ENCODE measurements around the gene PLEKHG4. TPM values are rescaled to one million over a fixed set of nuclear protein-coding genes. Genes with fewer than 3 reads are reported as not detected.
A peak's percentile ranks its signal among the peaks of the same experiment; 100 is the strongest.

The PLEKHG4 gene
- total and polyA plus RNA-seq, 10 of the 15 experiments (the other 5 are each of a cell fraction or from before 2014, with no cell fraction given) = 0.14 to 2.6 (median 0.99) TPM

GRCh38 chr16:67311607-67312488 lies 32.5 kb downstream of the PLEKHG4 start (continued):
- peak in 1 of 2 experiments; percentile 83; a peak in 1 of 4 replicates for TF ChIP-seq CEBPB (IDR thresholded peaks at IDR 0.05; ENCODE audit: borderline replicate concordance in 1 of 2, low read depth in 2 of 2, low read length in 2 of 2)
- TF ChIP-seq JUNB (IDR thresholded peaks at IDR 0.05) = peak; percentile 99
- TF ChIP-seq NFYA (IDR thresholded peaks at IDR 0.05; ENCODE audit: borderline replicate concordance, low read depth, low read length) = no peak
- TF ChIP-seq, protein P1, sequence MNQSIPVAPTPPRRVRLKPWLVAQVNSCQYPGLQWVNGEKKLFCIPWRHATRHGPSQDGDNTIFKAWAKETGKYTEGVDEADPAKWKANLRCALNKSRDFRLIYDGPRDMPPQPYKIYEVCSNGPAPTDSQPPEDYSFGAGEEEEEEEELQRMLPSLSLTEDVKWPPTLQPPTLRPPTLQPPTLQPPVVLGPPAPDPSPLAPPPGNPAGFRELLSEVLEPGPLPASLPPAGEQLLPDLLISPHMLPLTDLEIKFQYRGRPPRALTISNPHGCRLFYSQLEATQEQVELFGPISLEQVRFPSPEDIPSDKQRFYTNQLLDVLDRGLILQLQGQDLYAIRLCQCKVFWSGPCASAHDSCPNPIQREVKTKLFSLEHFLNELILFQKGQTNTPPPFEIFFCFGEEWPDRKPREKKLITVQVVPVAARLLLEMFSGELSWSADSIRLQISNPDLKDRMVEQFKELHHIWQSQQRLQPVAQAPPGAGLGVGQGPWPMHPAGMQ (IDR thresholded peaks at IDR 0.05; ENCODE audit: borderline replicate concordance) = no peak; the same call in 1 of the 2 replicates
- TF ChIP-seq IKZF2 (IDR thresholded peaks at IDR 0.05) = peak; percentile 99
- TF ChIP-seq SMAD1 (IDR thresholded peaks at IDR 0.05; ENCODE audit: low read depth, partially characterized antibody) = peak; percentile 16
- no peak for TF ChIP-seq TAF1 (IDR thresholded peaks at IDR 0.05; ENCODE audit: borderline replicate concordance, low read depth, low read length)
- no peak for TF ChIP-seq RAD21 (IDR thresholded peaks at IDR 0.05; ENCODE audit: insufficient read depth, low read depth, low read length)
- peak; percentile 88; the same call in 1 of the 2 replicates for TF ChIP-seq FOXM1 (IDR thresholded peaks at IDR 0.05; ENCODE audit: low read depth, low read length)
- TF ChIP-seq SUZ12 (IDR thresholded peaks at IDR 0.05; ENCODE audit: unreplicated experiment) = no peak
- no peak for TF ChIP-seq CBX5 (IDR thresholded peaks at IDR 0.05; ENCODE audit: low read depth)
- TF ChIP-seq PAX5 (IDR thresholded peaks at IDR 0.05; ENCODE audit: borderline replicate concordance, low read depth, low read length) = peak; percentile 81
- TF ChIP-seq ZNF24 (IDR thresholded peaks at IDR 0.05) = no peak
- TF ChIP-seq MTA2 (IDR thresholded peaks at IDR 0.05; ENCODE audit: low read depth) = peak; percentile 87
- TF ChIP-seq GATAD2B (conservative IDR thresholded peaks at IDR 0.05; ENCODE audit: low read depth) = no peak; the same call in 1 of the 2 replicates
- TF ChIP-seq, protein P2, sequence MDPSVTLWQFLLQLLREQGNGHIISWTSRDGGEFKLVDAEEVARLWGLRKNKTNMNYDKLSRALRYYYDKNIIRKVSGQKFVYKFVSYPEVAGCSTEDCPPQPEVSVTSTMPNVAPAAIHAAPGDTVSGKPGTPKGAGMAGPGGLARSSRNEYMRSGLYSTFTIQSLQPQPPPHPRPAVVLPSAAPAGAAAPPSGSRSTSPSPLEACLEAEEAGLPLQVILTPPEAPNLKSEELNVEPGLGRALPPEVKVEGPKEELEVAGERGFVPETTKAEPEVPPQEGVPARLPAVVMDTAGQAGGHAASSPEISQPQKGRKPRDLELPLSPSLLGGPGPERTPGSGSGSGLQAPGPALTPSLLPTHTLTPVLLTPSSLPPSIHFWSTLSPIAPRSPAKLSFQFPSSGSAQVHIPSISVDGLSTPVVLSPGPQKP (IDR thresholded peaks at IDR 0.05; ENCODE audit: low read depth, low read length) = no peak
- no peak for TF ChIP-seq POLR2AphosphoS5 (IDR thresholded peaks at IDR 0.05; ENCODE audit: low read length)
- no peak for TF ChIP-seq LARP7 (IDR thresholded peaks at IDR 0.05)
- TF ChIP-seq NRF1 (conservative IDR thresholded peaks at IDR 0.05; ENCODE audit: low read depth, low read length) = no peak
- TF ChIP-seq WRNIP1 (IDR thresholded peaks at IDR 0.05; ENCODE audit: borderline replicate concordance, low read depth, low read length) = no peak
- no peak for TF ChIP-seq MEF2A (IDR thresholded peaks at IDR 0.05; ENCODE audit: insufficient read depth, low read depth, low read length)
- no peak for TF ChIP-seq TCF12 (IDR thresholded peaks at IDR 0.05; ENCODE audit: low read depth, low read length)
- peak; percentile 80; the same call in 1 of the 2 replicates for TF ChIP-seq HDGF (IDR thresholded peaks at IDR 0.05)
- TF ChIP-seq, protein P3, sequence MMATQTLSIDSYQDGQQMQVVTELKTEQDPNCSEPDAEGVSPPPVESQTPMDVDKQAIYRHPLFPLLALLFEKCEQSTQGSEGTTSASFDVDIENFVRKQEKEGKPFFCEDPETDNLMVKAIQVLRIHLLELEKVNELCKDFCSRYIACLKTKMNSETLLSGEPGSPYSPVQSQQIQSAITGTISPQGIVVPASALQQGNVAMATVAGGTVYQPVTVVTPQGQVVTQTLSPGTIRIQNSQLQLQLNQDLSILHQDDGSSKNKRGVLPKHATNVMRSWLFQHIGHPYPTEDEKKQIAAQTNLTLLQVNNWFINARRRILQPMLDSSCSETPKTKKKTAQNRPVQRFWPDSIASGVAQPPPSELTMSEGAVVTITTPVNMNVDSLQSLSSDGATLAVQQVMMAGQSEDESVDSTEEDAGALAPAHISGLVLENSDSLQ (IDR thresholded peaks at IDR 0.05) = peak; percentile 49
- TF ChIP-seq NBN (IDR thresholded peaks at IDR 0.05) = peak; percentile 95
- peak; percentile 97 for TF ChIP-seq CREM (IDR thresholded peaks at IDR 0.05; ENCODE audit: low read depth)
- peak; percentile 48; the same call in 1 of the 2 replicates for TF ChIP-seq SMARCA5 (IDR thresholded peaks at IDR 0.05)
- peak in 1 of 2 experiments; percentile 68; a peak in 1 of 4 replicates for TF ChIP-seq BHLHE40 (IDR thresholded peaks at IDR 0.05; ENCODE audit: borderline replicate concordance in 1 of 2, low read depth in 2 of 2, low read length in 1 of 2)
